ENCODE measurements around the gene PRM1.

PRM1 gene

GRCh38 chr16:11277607-11278337, 3.4 kb downstream of the PRM1 start:
- WGBS (ENCODE audit: insufficient coverage, insufficient read length) = no CpG with 5 or more reads among the region's 12 CpGs
- DNase-seq (ENCODE audit: low read depth, low spot score) = no peak
- no peak overlapping the region for H3K4me3 ChIP-seq (ENCODE audit: low read length)
- no peaks in the 10 kb centered on the region; the same call in 1 of the 2 replicates for H3K4me1 ChIP-seq (ENCODE audit: control insufficient read depth, insufficient read depth, low read length)
- H3K36me3 ChIP-seq (ENCODE audit: control insufficient read depth, insufficient read depth, low read length) = no peaks in the 10 kb centered on the region
- H3K27me3 ChIP-seq (ENCODE audit: control insufficient read depth, insufficient read depth, low read length) = no peaks in the 10 kb centered on the region
- no peak overlapping the region for H3K27ac ChIP-seq (ENCODE audit: low read length)
- H3K9me3 ChIP-seq (ENCODE audit: control insufficient read depth, insufficient read depth, low read length) = no peaks in the 10 kb centered on the region

- Histone ChIP-seq H3K9me3 (ENCODE audit: control insufficient read depth, insufficient read depth, low read length) (no peaks in the 10 kb centered on the region), H3K27ac (ENCODE audit: low read length) (no peak overlapping the region), H3K4me3 (ENCODE audit: low read length) (no peak overlapping the region), H3K4me1 (ENCODE audit: control insufficient read depth, insufficient read depth, low read length) (no peaks in the 10 kb centered on the region; the same call in none of the 2 replicates), H3K36me3 (ENCODE audit: control insufficient read depth, insufficient read depth, low read length) (no peaks in the 10 kb centered on the region), H3K27me3 (ENCODE audit: control insufficient read depth, insufficient read depth, low read length) (no peaks in the 10 kb centered on the region)
- DNase-seq (ENCODE audit: low read depth, low spot score) = no peak
- no CpG with 5 or more reads among the region's 11 CpGs for WGBS (ENCODE audit: insufficient coverage, insufficient read length)
Observed at GRCh38 chr16:11276896-11277593, 4.1 kb downstream of the PRM1 start.

- Histone ChIP-seq H3K4me3 (ENCODE audit: low read length) (no peak within 1 kb of the TSS), H3K36me3 (ENCODE audit: control insufficient read depth, insufficient read depth, low read length) (no peaks in the 10 kb centered on the region), H3K27me3 (ENCODE audit: control insufficient read depth, insufficient read depth, low read length) (no peaks in the 10 kb centered on the region), H3K27ac (ENCODE audit: low read length) (no peak within 1 kb of the TSS), H3K4me1 (ENCODE audit: control insufficient read depth, insufficient read depth, low read length) (no peaks in the 10 kb centered on the region; the same call in none of the 2 replicates), H3K9me3 (ENCODE audit: control insufficient read depth, insufficient read depth, low read length) (no peaks in the 10 kb centered on the region)
- no peak for DNase-seq (ENCODE audit: low read depth, low spot score)
- WGBS (ENCODE audit: insufficient coverage, insufficient read length) = no CpG with 5 or more reads among the region's 26 CpGs
Observed at GRCh38 chr16:11276143-11276895, 4.8 kb downstream of the PRM1 start, which contains the start of gene PRM2. PRM2 (minus strand) TSS chr16:11276480; CDS start chr16:11276370, 110 bp downstream.

GRCh38 chr16:11274964-11275363, 6.2 kb downstream of the PRM1 start:
- H3K4me3 ChIP-seq (ENCODE audit: low read length) = no peak overlapping the region
- H3K4me1 ChIP-seq (ENCODE audit: control insufficient read depth, insufficient read depth, low read length) = no peaks in the 10 kb centered on the region; the same call in 1 of the 2 replicates
- no CpG with 5 or more reads among the region's 7 CpGs for WGBS (ENCODE audit: insufficient coverage, insufficient read length)
- DNase-seq (ENCODE audit: low read depth, low spot score) = no peak
- H3K36me3 ChIP-seq (ENCODE audit: control insufficient read depth, insufficient read depth, low read length) = no peaks in the 10 kb centered on the region
- no peaks in the 10 kb centered on the region for H3K9me3 ChIP-seq (ENCODE audit: control insufficient read depth, insufficient read depth, low read length)
- no peaks in the 10 kb centered on the region for H3K27me3 ChIP-seq (ENCODE audit: control insufficient read depth, insufficient read depth, low read length)
- H3K27ac ChIP-seq (ENCODE audit: low read length) = no peak overlapping the region

- no peak for DNase-seq (ENCODE audit: low read depth, low spot score)
- no peaks in the 10 kb centered on the region for H3K9me3 ChIP-seq (ENCODE audit: control insufficient read depth, insufficient read depth, low read length)
- no peak overlapping the region for H3K4me3 ChIP-seq (ENCODE audit: low read length)
- no CpG with 5 or more reads among the region's 3 CpGs for WGBS (ENCODE audit: insufficient coverage, insufficient read length)
- H3K36me3 ChIP-seq (ENCODE audit: control insufficient read depth, insufficient read depth, low read length) = no peaks in the 10 kb centered on the region
- H3K27me3 ChIP-seq (ENCODE audit: control insufficient read depth, insufficient read depth, low read length) = no peaks in the 10 kb centered on the region
- no peaks in the 10 kb centered on the region; the same call in 1 of the 2 replicates for H3K4me1 ChIP-seq (ENCODE audit: control insufficient read depth, insufficient read depth, low read length)
- H3K27ac ChIP-seq (ENCODE audit: low read length) = no peak overlapping the region
Observed at GRCh38 chr16:11273721-11274324, 7.3 kb downstream of the PRM1 start.

- H3K9me3 ChIP-seq (ENCODE audit: control insufficient read depth, insufficient read depth, low read length) = no peaks in the 10 kb centered on the region
- no peaks in the 10 kb centered on the region for H3K36me3 ChIP-seq (ENCODE audit: control insufficient read depth, insufficient read depth, low read length)
- WGBS (ENCODE audit: insufficient coverage, insufficient read length) = no CpG with 5 or more reads among the region's 30 CpGs
- H3K27ac ChIP-seq (ENCODE audit: low read length) = no peak within 1 kb of the TSS
- no peak for DNase-seq (ENCODE audit: low read depth, low spot score)
- no peaks in the 10 kb centered on the region; the same call in 1 of the 2 replicates for H3K4me1 ChIP-seq (ENCODE audit: control insufficient read depth, insufficient read depth, low read length)
- H3K4me3 ChIP-seq (ENCODE audit: low read length) = no peak within 1 kb of the TSS
- H3K27me3 ChIP-seq (ENCODE audit: control insufficient read depth, insufficient read depth, low read length) = no peaks in the 10 kb centered on the region
Observed at GRCh38 chr16:11272921-11273720, 8.0 kb downstream of the PRM1 start, which contains the start of gene PRM3. PRM3 (minus strand) TSS chr16:11273629; CDS start chr16:11273595, 34 bp downstream.

- no peaks in the 10 kb centered on the region for H3K9me3 ChIP-seq (ENCODE audit: control insufficient read depth, insufficient read depth, low read length)
- DNase-seq (ENCODE audit: low read depth, low spot score) = no peak
- H3K27ac ChIP-seq (ENCODE audit: low read length) = no peak overlapping the region
- no peak overlapping the region for H3K4me3 ChIP-seq (ENCODE audit: low read length)
- no peaks in the 10 kb centered on the region for H3K27me3 ChIP-seq (ENCODE audit: control insufficient read depth, insufficient read depth, low read length)
- no peaks in the 10 kb centered on the region; the same call in 1 of the 2 replicates for H3K4me1 ChIP-seq (ENCODE audit: control insufficient read depth, insufficient read depth, low read length)
- H3K36me3 ChIP-seq (ENCODE audit: control insufficient read depth, insufficient read depth, low read length) = no peaks in the 10 kb centered on the region
- WGBS (ENCODE audit: insufficient coverage, insufficient read length) = no CpG with 5 or more reads among the region's 6 CpGs
Observed at GRCh38 chr16:11272484-11272883, 8.6 kb downstream of the PRM1 start.

- no peak for DNase-seq (ENCODE audit: low read depth, low spot score)
- Histone ChIP-seq H3K4me1 (ENCODE audit: control insufficient read depth, insufficient read depth, low read length) (no peaks in the 10 kb centered on the region; the same call in 1 of the 2 replicates), H3K4me3 (ENCODE audit: low read length) (no peak overlapping the region), H3K27me3 (ENCODE audit: control insufficient read depth, insufficient read depth, low read length) (no peaks in the 10 kb centered on the region), H3K36me3 (ENCODE audit: control insufficient read depth, insufficient read depth, low read length) (no peaks in the 10 kb centered on the region), H3K9me3 (ENCODE audit: control insufficient read depth, insufficient read depth, low read length) (no peaks in the 10 kb centered on the region), H3K27ac (ENCODE audit: low read length) (no peak overlapping the region)
- WGBS (ENCODE audit: insufficient coverage, insufficient read length) = no CpG with 5 or more reads among the region's 10 CpGs
Observed at GRCh38 chr16:11271610-11272009, 9.5 kb downstream of the PRM1 start.

- H3K9me3 ChIP-seq (ENCODE audit: control insufficient read depth, insufficient read depth, low read length) = no peaks in the 10 kb centered on the region
- no peak overlapping the region for H3K4me3 ChIP-seq (ENCODE audit: low read length)
- H3K4me1 ChIP-seq (ENCODE audit: control insufficient read depth, insufficient read depth, low read length) = no peaks in the 10 kb centered on the region; the same call in 1 of the 2 replicates
- H3K36me3 ChIP-seq (ENCODE audit: control insufficient read depth, insufficient read depth, low read length) = no peaks in the 10 kb centered on the region
- no CpG with 5 or more reads among the region's 2 CpGs for WGBS (ENCODE audit: insufficient coverage, insufficient read length)
- H3K27ac ChIP-seq (ENCODE audit: low read length) = no peak overlapping the region
- no peaks in the 10 kb centered on the region for H3K27me3 ChIP-seq (ENCODE audit: control insufficient read depth, insufficient read depth, low read length)
- no peak for DNase-seq (ENCODE audit: low read depth, low spot score)
Observed at GRCh38 chr16:11270602-11271162, 10.4 kb downstream of the PRM1 start.
